ENCODE data around the gene ARHGEF16. TPM values are rescaled to one million over a fixed set of nuclear protein-coding genes. Genes with fewer than 3 reads are reported as not detected.

Gene ARHGEF16
- total RNA-seq, 1 donor from 2014 or later, result 1.3 TPM

- Mint-ChIP-seq H3K36me3 (peaks cover 6% of the 10 kb centered on the region), H3K27ac (no peak overlapping the region), H3K4me3 (no peak overlapping the region), H3K9me3 (peaks cover 11% of the 10 kb centered on the region), H3K27me3 (ENCODE audit: insufficient read depth, low read depth) (peaks cover 6% of the 10 kb centered on the region), H3K4me1 (peaks cover 9% of the 10 kb centered on the region)
- no peak for DNase-seq (ENCODE audit: low spot score)
- H3K27me3 ChIP-seq, result no peaks in the 10 kb centered on the region
- no peaks in the 10 kb centered on the region for H4K20me1 ChIP-seq (ENCODE audit: low read depth)
- no peak overlapping the region for H3K27ac ChIP-seq
- no peaks in the 10 kb centered on the region for H3F3A ChIP-seq (ENCODE audit: low read depth)
- no peak overlapping the region for H3K4me3 ChIP-seq
- no peaks in the 10 kb centered on the region for H3K36me3 ChIP-seq
- no peak for TF ChIP-seq EZH2 (IDR thresholded peaks at IDR 0.05)
- TF ChIP-seq, protein P1, sequence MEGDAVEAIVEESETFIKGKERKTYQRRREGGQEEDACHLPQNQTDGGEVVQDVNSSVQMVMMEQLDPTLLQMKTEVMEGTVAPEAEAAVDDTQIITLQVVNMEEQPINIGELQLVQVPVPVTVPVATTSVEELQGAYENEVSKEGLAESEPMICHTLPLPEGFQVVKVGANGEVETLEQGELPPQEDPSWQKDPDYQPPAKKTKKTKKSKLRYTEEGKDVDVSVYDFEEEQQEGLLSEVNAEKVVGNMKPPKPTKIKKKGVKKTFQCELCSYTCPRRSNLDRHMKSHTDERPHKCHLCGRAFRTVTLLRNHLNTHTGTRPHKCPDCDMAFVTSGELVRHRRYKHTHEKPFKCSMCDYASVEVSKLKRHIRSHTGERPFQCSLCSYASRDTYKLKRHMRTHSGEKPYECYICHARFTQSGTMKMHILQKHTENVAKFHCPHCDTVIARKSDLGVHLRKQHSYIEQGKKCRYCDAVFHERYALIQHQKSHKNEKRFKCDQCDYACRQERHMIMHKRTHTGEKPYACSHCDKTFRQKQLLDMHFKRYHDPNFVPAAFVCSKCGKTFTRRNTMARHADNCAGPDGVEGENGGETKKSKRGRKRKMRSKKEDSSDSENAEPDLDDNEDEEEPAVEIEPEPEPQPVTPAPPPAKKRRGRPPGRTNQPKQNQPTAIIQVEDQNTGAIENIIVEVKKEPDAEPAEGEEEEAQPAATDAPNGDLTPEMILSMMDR (IDR thresholded peaks at IDR 0.05), result peak; percentile 67
- no peak overlapping the region for H2AFZ ChIP-seq (replicated peaks)
- no peaks in the 10 kb centered on the region for H3K4me1 ChIP-seq
- no peaks in the 10 kb centered on the region for H3K9me3 ChIP-seq (ENCODE audit: low read depth)
- H3K9ac ChIP-seq, result no peak overlapping the region
- no peaks in the 10 kb centered on the region for H3K79me2 ChIP-seq (ENCODE audit: low read depth)
- no peak overlapping the region for H3K4me2 ChIP-seq
These were observed 37.3 kb upstream of the ARHGEF16 start for GRCh38 chr1:3417082-3417739.

DNA sequence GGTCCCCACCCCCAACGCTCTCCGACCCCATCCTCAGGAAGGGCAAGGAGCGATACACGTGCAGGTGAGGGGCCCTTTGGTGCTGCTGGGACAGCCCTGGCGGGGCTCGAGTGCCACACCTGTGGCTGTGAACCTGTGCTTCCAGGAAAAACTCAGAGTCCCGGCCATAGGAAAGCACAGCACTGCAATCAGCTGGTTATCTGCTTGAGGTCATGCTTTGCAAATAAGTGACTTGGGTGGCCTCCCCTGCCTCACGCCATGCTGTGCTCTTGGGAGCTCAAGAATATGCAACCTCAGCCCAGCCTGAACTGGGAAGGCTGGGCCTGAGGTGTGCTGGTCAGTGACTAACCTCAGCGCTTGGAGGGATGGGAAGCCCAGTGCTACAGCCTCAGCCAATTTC, 36.5 kb upstream of the ARHGEF16 start:
- Mint-ChIP-seq H3K27me3 (ENCODE audit: insufficient read depth, low read depth) (peaks cover 7% of the 10 kb centered on the region), H3K4me1 (peaks cover 9% of the 10 kb centered on the region), H3K27ac (no peak overlapping the region), H3K36me3 (peaks cover 6% of the 10 kb centered on the region), H3K9me3 (peaks cover 11% of the 10 kb centered on the region), H3K4me3 (no peak overlapping the region)
- H3K4me1 ChIP-seq, result no peaks in the 10 kb centered on the region
- H3K36me3 ChIP-seq, result no peaks in the 10 kb centered on the region
- no peak overlapping the region for H3K9ac ChIP-seq
- no peak overlapping the region for H3K4me2 ChIP-seq
- H3K79me2 ChIP-seq (ENCODE audit: low read depth), result no peaks in the 10 kb centered on the region
- TF ChIP-seq EZH2phosphoT487 (IDR thresholded peaks at IDR 0.05) (no peak), EZH2 (IDR thresholded peaks at IDR 0.05) (no peak)
- TF ChIP-seq, protein P1 (IDR thresholded peaks at IDR 0.05), result no peak
- no peaks in the 10 kb centered on the region for H3K9me3 ChIP-seq (ENCODE audit: low read depth)
- H3K4me3 ChIP-seq, result no peak overlapping the region
- H3K27me3 ChIP-seq, result no peaks in the 10 kb centered on the region
- no peak overlapping the region for H2AFZ ChIP-seq (replicated peaks)
- DNase-seq (ENCODE audit: low spot score), result no peak
- H3F3A ChIP-seq (ENCODE audit: low read depth), result no peaks in the 10 kb centered on the region
- H4K20me1 ChIP-seq (ENCODE audit: low read depth), result no peaks in the 10 kb centered on the region
- H3K27ac ChIP-seq, result no peak overlapping the region

DNA sequence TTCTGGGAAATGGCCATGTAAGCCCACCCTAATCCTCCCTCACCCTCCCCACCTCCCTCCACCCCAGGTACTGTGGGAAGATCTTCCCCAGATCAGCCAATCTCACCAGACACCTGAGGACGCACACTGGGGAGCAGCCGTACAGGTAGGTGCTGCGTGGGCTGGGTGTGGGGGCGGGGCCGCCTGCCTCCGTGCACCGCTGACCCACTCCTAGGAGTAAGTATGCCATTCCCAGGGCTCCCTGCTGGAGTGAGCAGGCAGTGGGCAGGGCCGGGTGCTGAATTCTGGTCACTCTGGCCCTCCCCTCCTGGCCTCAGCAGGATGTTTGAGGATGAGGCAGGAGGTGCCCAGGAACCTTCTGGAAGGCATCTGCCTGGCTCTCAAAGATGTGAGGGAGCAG, 35.9 kb upstream of the ARHGEF16 start:
- H3F3A ChIP-seq (ENCODE audit: low read depth), result no peaks in the 10 kb centered on the region
- H3K9me3 Mint-ChIP-seq, result peaks cover 11% of the 10 kb centered on the region
- H3K4me3 ChIP-seq, result no peak overlapping the region
- H3K9ac ChIP-seq, result no peak overlapping the region
- H3K79me2 ChIP-seq (ENCODE audit: low read depth), result no peaks in the 10 kb centered on the region
- H3K27ac Mint-ChIP-seq, result no peak overlapping the region
- peaks cover 6% of the 10 kb centered on the region for H3K36me3 Mint-ChIP-seq
- no peak for DNase-seq (ENCODE audit: low spot score)
- no peak overlapping the region for H3K4me2 ChIP-seq
- no peaks in the 10 kb centered on the region for H4K20me1 ChIP-seq (ENCODE audit: low read depth)
- no peaks in the 10 kb centered on the region for H3K9me3 ChIP-seq (ENCODE audit: low read depth)
- no peak overlapping the region for H2AFZ ChIP-seq (replicated peaks)
- H3K36me3 ChIP-seq, result no peaks in the 10 kb centered on the region
- H3K27me3 ChIP-seq, result no peaks in the 10 kb centered on the region
- peaks cover 9% of the 10 kb centered on the region for H3K4me1 Mint-ChIP-seq
- H3K4me1 ChIP-seq, result no peaks in the 10 kb centered on the region
- H3K4me3 Mint-ChIP-seq, result no peak overlapping the region
- peaks cover 7% of the 10 kb centered on the region for H3K27me3 Mint-ChIP-seq (ENCODE audit: insufficient read depth, low read depth)
- H3K27ac ChIP-seq, result no peak overlapping the region
- no peak for TF ChIP-seq EZH2phosphoT487 (IDR thresholded peaks at IDR 0.05)
- TF ChIP-seq EZH2 (IDR thresholded peaks at IDR 0.05), result no peak
- TF ChIP-seq, protein P1 (IDR thresholded peaks at IDR 0.05), result no peak
